BE2C (cell line): Measurements from ENCODE around the gene NACAD.

Source experiments
- DNase-seq: peaks from one replicate; pipeline ENCODE4 v3.0.0-alpha.2; 2020
- H3K27me3 ChIP-seq: fragments of 250-450 bp; sonication (Bioruptor Pico); 2 replicates; pipeline ENCODE4 v1.5.1; 2020; ENCODE audit warnings: mild to moderate bottlenecking
- H3K36me3 ChIP-seq: fragments of 250-450 bp; sonication (Bioruptor Pico); 2 replicates; pipeline ENCODE4 v1.5.1; 2020; ENCODE audit warnings: mild to moderate bottlenecking
- H3K4me1 ChIP-seq: fragments of 250-450 bp; sonication (Bioruptor Pico); 2 replicates; pipeline ENCODE4 v1.5.1; 2020
- H3K4me3 ChIP-seq: 2 replicates; pipeline ENCODE4 v1.5.1; 2011; ENCODE audit warnings: low read depth, low read length
- H3K9me3 ChIP-seq: fragments of 250-450 bp; sonication (Bioruptor Pico); 2 replicates; pipeline ENCODE4 v1.5.1; 2020
- TF ChIP-seq, protein P1 (sequence below): IDR thresholded peaks from 2 replicates; pipeline ENCODE4 v1.5.1; 2012; ENCODE audit warnings: mild to moderate bottlenecking, low read depth, low read length

The NACAD gene

DNA sequence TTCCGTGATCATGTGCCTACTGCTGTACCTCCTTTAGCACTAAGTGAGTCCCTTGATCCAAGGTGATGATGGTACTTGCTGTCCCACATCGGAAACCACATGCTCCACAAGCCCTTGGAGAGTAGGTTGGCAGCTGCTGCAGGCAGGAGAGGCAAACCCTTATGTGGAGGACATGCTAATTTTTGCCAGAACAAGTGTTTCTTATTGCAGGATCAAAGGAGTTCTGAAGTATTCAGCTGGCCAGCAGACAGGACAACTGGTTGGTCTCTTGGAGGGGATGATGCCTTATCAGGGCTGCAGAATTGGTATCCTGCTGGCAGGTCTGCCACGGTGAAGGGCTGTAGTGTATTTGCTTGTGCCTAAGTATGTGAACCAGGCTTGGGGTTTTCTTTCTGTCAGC, 36.8 kb downstream of the NACAD start:
- Histone ChIP-seq H3K36me3 (no peaks in the 10 kb centered on the region), H3K9me3 (no peaks in the 10 kb centered on the region), H3K4me3 (no peak overlapping the region), H3K27me3 (no peaks in the 10 kb centered on the region), H3K4me1 (no peaks in the 10 kb centered on the region)
- TF ChIP-seq, protein P1, sequence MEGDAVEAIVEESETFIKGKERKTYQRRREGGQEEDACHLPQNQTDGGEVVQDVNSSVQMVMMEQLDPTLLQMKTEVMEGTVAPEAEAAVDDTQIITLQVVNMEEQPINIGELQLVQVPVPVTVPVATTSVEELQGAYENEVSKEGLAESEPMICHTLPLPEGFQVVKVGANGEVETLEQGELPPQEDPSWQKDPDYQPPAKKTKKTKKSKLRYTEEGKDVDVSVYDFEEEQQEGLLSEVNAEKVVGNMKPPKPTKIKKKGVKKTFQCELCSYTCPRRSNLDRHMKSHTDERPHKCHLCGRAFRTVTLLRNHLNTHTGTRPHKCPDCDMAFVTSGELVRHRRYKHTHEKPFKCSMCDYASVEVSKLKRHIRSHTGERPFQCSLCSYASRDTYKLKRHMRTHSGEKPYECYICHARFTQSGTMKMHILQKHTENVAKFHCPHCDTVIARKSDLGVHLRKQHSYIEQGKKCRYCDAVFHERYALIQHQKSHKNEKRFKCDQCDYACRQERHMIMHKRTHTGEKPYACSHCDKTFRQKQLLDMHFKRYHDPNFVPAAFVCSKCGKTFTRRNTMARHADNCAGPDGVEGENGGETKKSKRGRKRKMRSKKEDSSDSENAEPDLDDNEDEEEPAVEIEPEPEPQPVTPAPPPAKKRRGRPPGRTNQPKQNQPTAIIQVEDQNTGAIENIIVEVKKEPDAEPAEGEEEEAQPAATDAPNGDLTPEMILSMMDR = no peak
- DNase-seq = no peak

DNA sequence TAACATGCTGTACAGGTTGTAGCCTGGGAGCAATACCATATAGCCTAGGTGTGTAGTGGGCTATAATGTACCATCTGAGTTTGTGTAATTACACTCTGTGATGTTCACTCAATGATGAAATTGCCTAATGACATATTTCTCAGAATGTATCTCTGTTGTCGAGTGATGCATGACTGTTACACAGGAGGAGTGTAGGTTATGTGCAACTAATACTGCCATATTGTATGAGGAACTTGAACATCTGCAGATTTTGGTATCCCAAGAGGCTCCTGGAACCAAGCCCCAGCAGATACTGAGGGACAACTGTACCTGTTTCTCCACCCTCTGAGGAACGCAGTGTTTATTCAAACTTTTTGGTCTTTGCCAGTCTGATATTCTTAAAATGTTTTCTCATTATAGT, 38.6 kb downstream of the NACAD start:
- no peaks in the 10 kb centered on the region for H3K4me1 ChIP-seq
- H3K36me3 ChIP-seq = no peaks in the 10 kb centered on the region
- DNase-seq = no peak
- no peak overlapping the region for H3K4me3 ChIP-seq
- TF ChIP-seq, protein P1 = no peak
- H3K9me3 ChIP-seq = no peaks in the 10 kb centered on the region
- H3K27me3 ChIP-seq = no peaks in the 10 kb centered on the region

DNA sequence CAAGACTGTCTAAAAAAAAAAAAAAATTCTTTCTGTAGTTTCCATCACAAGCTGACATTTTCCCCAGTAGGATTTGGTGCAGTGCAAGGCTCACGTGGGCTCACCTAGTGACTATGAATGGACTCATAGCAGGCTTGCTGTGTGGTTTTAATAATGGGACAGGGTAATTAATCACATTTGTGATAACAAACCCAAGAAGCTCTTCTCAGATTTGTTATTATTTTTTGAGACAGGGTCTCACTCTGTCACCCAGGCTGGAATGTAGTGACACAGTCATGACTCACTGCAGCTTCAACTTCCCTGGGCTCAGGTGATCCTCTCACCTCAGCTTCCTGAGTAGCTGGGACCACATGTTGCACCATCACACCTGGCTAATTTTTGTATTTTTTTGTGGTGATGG, 40.0 kb downstream of the NACAD start:
- H3K27me3 ChIP-seq = no peaks in the 10 kb centered on the region

DNA sequence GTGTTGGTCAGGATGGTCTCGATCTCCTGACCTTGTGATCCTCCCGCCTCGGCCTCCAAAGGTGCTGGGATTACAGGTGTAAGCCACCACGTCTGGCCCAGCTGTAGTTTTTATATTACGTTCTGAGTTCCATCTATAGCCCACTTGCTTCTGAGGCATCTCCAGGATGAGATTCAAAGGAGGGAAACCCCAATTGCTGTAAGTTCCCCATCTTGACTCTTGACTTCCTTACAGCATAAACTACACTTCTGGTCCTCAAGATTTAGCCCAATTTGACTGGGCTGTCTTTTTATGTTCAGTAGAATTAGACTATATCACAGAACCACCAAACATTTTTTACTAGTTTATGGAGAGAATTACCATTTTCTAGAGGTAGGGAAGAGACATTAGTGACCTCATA, 44.4 kb downstream of the NACAD start:
- H3K27me3 ChIP-seq = no peaks in the 10 kb centered on the region
- peaks cover under 1% of the 10 kb centered on the region; the same call in 1 of the 2 replicates for H3K36me3 ChIP-seq
- no peak for DNase-seq
- H3K4me1 ChIP-seq = no peaks in the 10 kb centered on the region
- H3K4me3 ChIP-seq = no peak overlapping the region
- TF ChIP-seq, protein P1 = no peak
- H3K9me3 ChIP-seq = no peaks in the 10 kb centered on the region

More for the DNA sequence above, 40.0 kb downstream of the NACAD start:
- no peak overlapping the region for H3K4me3 ChIP-seq
- TF ChIP-seq, protein P1 = no peak
- no peaks in the 10 kb centered on the region for H3K36me3 ChIP-seq
- H3K4me1 ChIP-seq = no peaks in the 10 kb centered on the region
- no peak for DNase-seq
- no peaks in the 10 kb centered on the region for H3K9me3 ChIP-seq

DNA sequence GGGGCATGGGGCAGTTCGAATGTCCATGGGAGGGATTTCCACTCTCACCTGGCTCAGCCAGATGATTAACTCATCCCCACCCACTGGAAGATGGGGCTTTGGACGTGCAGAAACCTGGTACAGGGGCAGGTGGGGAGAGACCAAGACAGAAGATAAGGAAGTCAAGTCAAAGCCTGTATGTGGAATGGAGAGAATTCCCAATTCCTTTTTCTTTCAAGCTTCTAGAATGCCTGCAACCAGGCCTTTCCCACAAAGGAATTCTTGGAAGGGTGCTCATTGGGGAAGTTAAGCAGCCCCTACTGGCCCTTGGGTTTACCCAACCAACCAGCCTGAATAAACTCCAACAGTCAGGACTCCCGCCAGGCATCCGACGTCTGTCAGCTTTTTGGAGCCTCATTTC, 49.7 kb downstream of the NACAD start:
- Histone ChIP-seq H3K27me3 (no peaks in the 10 kb centered on the region), H3K4me1 (no peaks in the 10 kb centered on the region), H3K36me3 (peaks cover 10% of the 10 kb centered on the region), H3K4me3 (no peak overlapping the region), H3K9me3 (no peaks in the 10 kb centered on the region)
- TF ChIP-seq, protein P1 = no peak
- no peak for DNase-seq

DNA sequence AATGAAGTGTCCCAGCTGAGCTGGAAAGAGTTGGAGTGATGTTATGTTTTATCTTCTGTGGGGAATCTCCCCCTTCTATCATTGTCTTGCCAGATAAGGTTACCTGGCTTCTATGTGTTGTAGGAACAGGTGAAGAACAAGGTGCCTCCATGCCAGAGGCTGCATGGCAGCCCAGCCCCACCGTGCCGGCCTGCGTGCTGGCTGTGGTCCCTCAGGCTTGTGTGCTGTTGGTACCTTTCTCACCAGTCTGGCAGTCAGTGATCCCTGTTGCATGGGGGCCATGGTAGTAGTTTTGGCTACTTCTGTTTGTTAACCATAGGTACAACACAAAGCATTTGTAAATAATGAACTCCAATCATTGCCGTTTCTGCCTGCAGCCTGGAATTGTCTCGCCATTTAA, 50.9 kb downstream of the NACAD start:
- Histone ChIP-seq H3K4me3 (no peak overlapping the region), H3K36me3 (peaks cover 10% of the 10 kb centered on the region), H3K9me3 (no peaks in the 10 kb centered on the region), H3K27me3 (no peaks in the 10 kb centered on the region), H3K4me1 (no peaks in the 10 kb centered on the region)
- TF ChIP-seq, protein P1 = no peak
- DNase-seq = no peak
